ENCODE measurements around the gene ARID5B. TPM values are rescaled to one million over a fixed set of nuclear protein-coding genes. Genes with fewer than 3 reads are reported as not detected.

ARID5B gene
- total and polyA plus RNA-seq, 2 experiments from 2014 or later, result 1.3 to 1.6 TPM

- TF ChIP-seq REST (IDR thresholded peaks at IDR 0.05; ENCODE audit: unreplicated experiment) (no peak), ZNF331 (CRISPR knock-in tag; IDR thresholded peaks at IDR 0.05; ENCODE audit: low read depth) (no peak), EZH2 (IDR thresholded peaks at IDR 0.05; ENCODE audit: low read depth, unreplicated experiment) (no peak), POLR2AphosphoS5 (IDR thresholded peaks at IDR 0.05; ENCODE audit: low read depth) (no peak)
- TF ChIP-seq, protein P1, sequence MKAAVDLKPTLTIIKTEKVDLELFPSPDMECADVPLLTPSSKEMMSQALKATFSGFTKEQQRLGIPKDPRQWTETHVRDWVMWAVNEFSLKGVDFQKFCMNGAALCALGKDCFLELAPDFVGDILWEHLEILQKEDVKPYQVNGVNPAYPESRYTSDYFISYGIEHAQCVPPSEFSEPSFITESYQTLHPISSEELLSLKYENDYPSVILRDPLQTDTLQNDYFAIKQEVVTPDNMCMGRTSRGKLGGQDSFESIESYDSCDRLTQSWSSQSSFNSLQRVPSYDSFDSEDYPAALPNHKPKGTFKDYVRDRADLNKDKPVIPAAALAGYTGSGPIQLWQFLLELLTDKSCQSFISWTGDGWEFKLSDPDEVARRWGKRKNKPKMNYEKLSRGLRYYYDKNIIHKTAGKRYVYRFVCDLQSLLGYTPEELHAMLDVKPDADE (IDR thresholded peaks at IDR 0.05), result no peak
Measured at GRCh38 chr10:62048470-62048869, 147.0 kb downstream of the ARID5B start (continued).

DNA sequence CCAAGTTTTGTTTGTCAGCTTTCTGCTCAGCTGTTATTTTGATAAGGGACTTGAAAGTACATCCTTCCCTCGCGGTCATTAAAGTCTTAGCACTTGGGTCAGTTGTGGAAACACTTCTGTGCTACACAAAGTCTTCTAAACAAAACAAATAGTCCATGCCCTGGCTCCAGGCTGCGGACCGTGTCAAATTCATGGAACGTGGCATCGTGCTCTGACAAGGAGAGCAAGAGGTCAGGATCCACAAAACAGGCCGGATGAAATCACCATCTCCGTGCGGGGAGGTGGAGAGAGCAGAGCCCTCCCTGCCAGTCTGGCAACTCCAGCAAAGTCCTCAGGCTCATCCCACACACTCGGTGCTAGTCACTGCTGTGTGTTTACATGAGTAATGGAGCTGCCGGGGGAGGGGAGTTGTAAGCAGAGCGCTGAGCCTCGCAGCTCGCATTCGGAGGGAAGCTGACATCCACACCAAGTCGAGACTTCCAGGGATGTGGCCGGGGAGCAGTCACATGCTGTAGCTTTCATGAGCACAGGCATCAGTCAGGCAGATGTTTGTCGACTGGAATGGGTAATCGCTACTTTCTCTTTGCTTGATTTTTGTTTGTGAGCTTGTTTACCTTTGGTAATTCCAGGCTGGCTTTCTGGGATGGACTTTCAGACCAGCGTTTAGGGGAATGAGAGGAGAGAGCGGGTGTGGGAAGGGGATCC is 147.6 kb downstream of the ARID5B start:
- Histone ChIP-seq H3K9me2 (ENCODE audit: insufficient read depth) (peaks cover 16% of the 10 kb centered on the region), H2AFZ (peak overlapping the region; percentile 72)
- TF ChIP-seq CTCF (conservative IDR thresholded peaks at IDR 0.05; ENCODE audit: low read depth in 2 of 2) (no peak), ZNF462 (CRISPR knock-in tag; IDR thresholded peaks at IDR 0.05) (no peak), POLR2AphosphoS5 (IDR thresholded peaks at IDR 0.05; ENCODE audit: low read depth) (no peak), CREB1 (CRISPR knock-in tag; IDR thresholded peaks at IDR 0.05; ENCODE audit: low read depth) (no peak), STAT1 (IDR thresholded peaks at IDR 0.05; ENCODE audit: unreplicated experiment) (no peak), ZNF114 (CRISPR knock-in tag; IDR thresholded peaks at IDR 0.05) (no peak), EZH2 (IDR thresholded peaks at IDR 0.05; ENCODE audit: low read depth, unreplicated experiment) (no peak), ZNF331 (CRISPR knock-in tag; IDR thresholded peaks at IDR 0.05; ENCODE audit: low read depth) (no peak), EZH2phosphoT487 (IDR thresholded peaks at IDR 0.05; ENCODE audit: unreplicated experiment) (no peak), JUNB (IDR thresholded peaks at IDR 0.05; ENCODE audit: unreplicated experiment) (no peak)

More for the DNA sequence above, 147.6 kb downstream of the ARID5B start:
- H4K20me1 ChIP-seq (replicated peaks; ENCODE audit: insufficient read depth), result no peaks in the 10 kb centered on the region
- H3K36me3 Mint-ChIP-seq (ENCODE audit: low read depth), result no peaks in the 10 kb centered on the region
- peaks cover 50% of the 10 kb centered on the region for H3K4me1 ChIP-seq (ENCODE audit: insufficient read depth)
- H3K27me3 Mint-ChIP-seq (ENCODE audit: insufficient read depth, low read depth, poor library complexity), result peaks cover 4% of the 10 kb centered on the region
- DNase-seq (ENCODE audit: low spot score) (peak; percentile 85), ATAC-seq (peak; percentile 97)
- H3K4me3 ChIP-seq, result peak overlapping the region; percentile 37
- H3F3A ChIP-seq (replicated peaks; ENCODE audit: low read depth), result no peaks in the 10 kb centered on the region
- H3K27ac ChIP-seq (ENCODE audit: low read depth), result no peak overlapping the region
- peak overlapping the region; percentile 61 for H3K4me3 Mint-ChIP-seq
- H3K9me3 Mint-ChIP-seq, result no peaks in the 10 kb centered on the region
- no peaks in the 10 kb centered on the region for H3K36me3 ChIP-seq (ENCODE audit: insufficient read depth)
- H3K4me1 Mint-ChIP-seq, result peaks cover 57% of the 10 kb centered on the region
- peak overlapping the region; percentile 13 for H3K27ac Mint-ChIP-seq
- peak overlapping the region; percentile 65 for H3K4me2 ChIP-seq
- no peaks in the 10 kb centered on the region for H3K79me2 ChIP-seq (replicated peaks; ENCODE audit: insufficient read depth)
- no peaks in the 10 kb centered on the region for H3K27me3 ChIP-seq (ENCODE audit: insufficient read depth)

Data from GM23338 (cell line).